Esophagus muscularis mucosa (tissue), 4 donors: ENCODE results near the gene GDPGP1. TPM values are rescaled to one million over a fixed set of nuclear protein-coding genes. Genes with fewer than 3 reads are reported as not detected.
"Not testable (repeated sequence)": the region's sequence is repeated elsewhere in the genome, so short reads cannot be mapped to it uniquely, and the experiment has no call there.

Source experiments
- DNase-seq: peaks from one replicate; pipeline ENCODE4 v3.0.0-alpha.2; 2017; ENCODE audit errors: extremely low spot score
- H3K27ac ChIP-seq, 4 donors: fragments of 200-600 bp; sonication (generic); replicated peaks in 1 of 4; 1 replicate in 3 of 4; 2 replicates in 1 of 4; pipeline ENCODE4 v1.5.1; 2016 to 2019; ENCODE audit warnings: mild to moderate bottlenecking in 1 of 4
- H3K27me3 ChIP-seq, 4 donors: fragments of 200-600 bp; sonication (generic); one replicate each; pipeline versions ENCODE4 v1.5.1 to v1.6.0; 2016 to 2019
- H3K36me3 ChIP-seq, 4 donors: fragments of 200-600 bp; sonication (generic); one replicate each; pipeline ENCODE4 v1.5.1; 2016 to 2019
- H3K4me1 ChIP-seq, 4 donors: fragments of 200-600 bp; sonication (generic); one replicate each; pipeline ENCODE4 v1.5.1; 2016 to 2019
- H3K4me3 ChIP-seq, 4 donors: fragments of 200-600 bp; sonication (generic); 1 replicate in 2 of 4; 2 replicates in 2 of 4; pipeline ENCODE4 v1.5.1; 2016 to 2019; ENCODE audit warnings: mild to moderate bottlenecking in 4 of 4, moderate library complexity in 1 of 4
- H3K9me3 ChIP-seq, 4 donors: fragments of 200-600 bp; sonication (generic); 1 replicate in 3 of 4; 2 replicates in 1 of 4; pipeline ENCODE4 v1.5.1; 2016 to 2019
- CTCF ChIP-seq, 3 experiments: fragments of 200-600 bp in 2 of 3; fragments of 450-650 bp in 1 of 3; sonication (generic) in 2 of 3; IDR thresholded peaks; one replicate each; pipeline ENCODE4 v1.5.1; 2017 to 2019; ENCODE audit warnings: antibody characterized with exemption in 3 of 3, mild to moderate bottlenecking in 2 of 3, moderate library complexity in 1 of 3
- EP300 ChIP-seq: sonication (generic); formaldehyde crosslinking; IDR thresholded peaks from one replicate; pipeline ENCODE4 v1.6.1; 2017; ENCODE audit warnings: antibody characterized with exemption
- POLR2A ChIP-seq: fragments of 450-650 bp; IDR thresholded peaks from one replicate; pipeline ENCODE4 v1.6.1; 2017; ENCODE audit warnings: antibody characterized with exemption, moderate library complexity, mild to moderate bottlenecking, low read depth
- POLR2AphosphoS5 ChIP-seq, 2 donors: sonication (generic); formaldehyde crosslinking; IDR thresholded peaks; one replicate each; pipeline ENCODE4 v1.6.1; 2017; ENCODE audit warnings: antibody characterized with exemption in 2 of 2
- WGBS: methylation state at CpG from one replicate; pipeline ENCODE4 v1.1.5; 2018; 5-methylcytosine and 5-hydroxymethylcytosine counted together
- intact Hi-C: fragments of 100-400 bp; cut with DNase I; formaldehyde crosslinking; loops from one replicate; pipeline ENCODE4 v1.15.1; 2023
- total RNA-seq, 4 donors: library from RNA; depleted of rRNA; stranded (reverse); fragments of >200 nt; gene quantifications; one replicate each; pipeline versions ENCODE4 v1.1.0 to v1.2.1, GENCODE V29; 2016

The GDPGP1 gene
- total RNA-seq, 4 donors from 2014 or later = 3.8 to 7.4 (median 5.3) TPM

DNA sequence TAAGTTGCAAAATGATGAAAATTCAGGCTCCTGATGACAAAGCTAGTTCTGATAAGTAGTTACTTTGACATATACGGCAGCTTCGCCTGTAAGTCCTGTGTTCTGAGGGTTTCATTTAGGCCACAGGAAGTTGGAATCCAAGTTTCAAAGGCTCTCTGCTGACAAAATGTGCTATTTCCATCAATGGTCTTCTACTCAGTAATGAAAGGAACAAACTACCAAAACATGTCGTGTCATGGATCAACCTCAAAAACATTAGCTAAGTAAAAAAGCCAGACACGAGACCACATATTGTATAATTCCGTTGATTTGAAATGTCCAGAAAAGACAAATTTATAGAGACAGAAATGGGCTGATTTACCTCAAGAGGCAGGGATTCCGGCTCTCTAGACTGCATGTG, 53.9 kb downstream of the GDPGP1 start:
- Histone ChIP-seq H3K27ac (no peak overlapping the region), H3K36me3 (no peaks in the 10 kb centered on the region), H3K4me3 (no peak overlapping the region), H3K27me3 (no peaks in the 10 kb centered on the region), H3K4me1 (peaks cover 0 to 7% (median 0%) of the 10 kb centered on the region in 4 donors), H3K9me3 (no peaks in the 10 kb centered on the region)
- 82% methylated on average over 6 of the region's 6 CpGs for WGBS
- no peak for TF ChIP-seq EP300
- no peak for TF ChIP-seq POLR2AphosphoS5 (IDR thresholded peaks at IDR 0.05)
- no peak for TF ChIP-seq CTCF (IDR thresholded peaks at IDR 0.05)
- TF ChIP-seq POLR2A = no peak
- intact Hi-C loops = no loop called here
- peak; percentile 24 for DNase-seq

- no peak for TF ChIP-seq EP300
- TF ChIP-seq CTCF (IDR thresholded peaks at IDR 0.05) = no peak
- WGBS = 78% methylated on average over 16 of the region's 16 CpGs
Observed at GRCh38 chr15:90291679-90292356, 57.8 kb downstream of the GDPGP1 start.

DNA sequence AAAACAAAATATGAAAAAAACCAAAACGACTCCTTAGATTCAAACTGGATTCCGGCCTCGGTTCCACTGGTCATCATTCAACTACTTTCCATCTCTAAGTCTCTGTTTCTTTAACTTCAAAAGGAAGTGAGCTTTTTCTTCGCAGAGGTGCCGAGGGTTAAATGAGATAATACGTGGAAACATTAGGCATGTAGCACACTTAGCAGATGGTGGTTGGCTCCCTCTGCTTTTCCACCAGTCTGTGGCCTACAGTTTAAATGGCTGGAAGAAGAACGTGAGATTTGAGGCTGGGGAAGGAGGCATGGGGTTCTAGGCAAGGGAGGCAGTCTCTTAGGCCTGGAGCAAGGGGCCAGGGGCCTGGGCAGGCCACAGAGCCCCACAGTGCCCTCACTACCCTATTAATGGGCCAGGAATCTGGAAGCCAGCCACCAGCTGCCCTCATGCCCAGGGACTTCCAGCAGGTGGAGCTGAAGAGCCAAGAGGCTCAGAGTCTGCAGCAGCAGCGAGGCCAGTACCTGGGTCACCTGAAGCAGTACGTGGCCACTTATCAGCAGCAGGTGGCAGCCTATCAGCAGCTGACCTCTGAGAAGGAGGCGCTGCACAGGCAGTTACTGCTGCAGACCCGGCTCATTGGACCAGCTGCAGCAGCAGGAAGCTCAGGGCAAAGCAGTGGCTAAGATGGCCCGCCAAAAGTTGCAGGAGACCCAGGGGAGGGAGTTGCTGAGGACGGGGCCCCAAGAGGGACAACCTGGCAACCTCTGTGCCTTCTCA, 59.2 kb downstream of the GDPGP1 start:
- 56% methylated on average over 12 of the region's 13 CpGs for WGBS
- H3K36me3 ChIP-seq, H3K9me3 ChIP-seq, H3K27me3 ChIP-seq, H3K27ac ChIP-seq, intact Hi-C loops, H3K4me3 ChIP-seq, DNase-seq: not testable (repeated sequence)
- peaks cover 0 to 14% (median 9%) of the 10 kb centered on the region in 4 donors for H3K4me1 ChIP-seq
- TF ChIP-seq CTCF (IDR thresholded peaks at IDR 0.05) = peak; percentile 64 to 93 (median 67)
- peak in 1 of 2 donors; percentile 23 for TF ChIP-seq POLR2AphosphoS5 (IDR thresholded peaks at IDR 0.05)

More at GRCh38 chr15:90291679-90292356, 57.8 kb downstream of the GDPGP1 start:
- Histone ChIP-seq H3K36me3 (no peaks in the 10 kb centered on the region), H3K27ac (no peak overlapping the region), H3K4me1 (peaks cover 0 to 16% (median 11%) of the 10 kb centered on the region in 4 donors), H3K27me3 (peaks cover 0 to 5% (median 0%) of the 10 kb centered on the region in 4 donors), H3K4me3 (no peak overlapping the region), H3K9me3 (no peaks in the 10 kb centered on the region)
- intact Hi-C loops = no loop called here
- no peak for DNase-seq

DNA sequence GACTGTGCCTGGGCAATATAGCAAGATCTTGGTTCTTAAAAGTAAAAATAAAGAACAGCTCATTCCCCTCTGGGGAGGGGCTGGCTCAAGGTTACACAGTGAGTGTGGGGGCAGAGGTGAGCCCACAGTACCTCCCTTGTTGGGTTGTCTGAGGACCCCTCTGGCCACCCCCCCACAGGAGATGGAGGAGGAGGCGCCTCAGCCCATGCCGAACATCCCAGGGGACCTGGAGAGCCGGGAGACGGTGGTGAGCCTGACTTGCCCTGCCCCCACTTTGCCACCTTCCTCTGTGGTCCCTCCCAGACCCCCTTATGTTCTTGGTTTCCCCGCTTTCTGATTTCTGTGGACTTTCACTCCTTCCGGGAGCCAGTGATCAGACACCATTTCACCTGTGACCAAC, 60.1 kb downstream of the GDPGP1 start:
- no peak for TF ChIP-seq POLR2A
- Histone ChIP-seq H3K36me3 (no peaks in the 10 kb centered on the region), H3K4me3 (no peak overlapping the region), H3K27me3 (peaks cover 0 to 5% (median 0%) of the 10 kb centered on the region in 4 donors), H3K4me1 (peaks cover 0 to 14% (median 9%) of the 10 kb centered on the region in 4 donors), H3K9me3 (no peaks in the 10 kb centered on the region), H3K27ac (no peak overlapping the region)
- WGBS = 83% methylated on average over 5 of the region's 6 CpGs
- DNase-seq = no peak
- intact Hi-C loops = no loop called here

DNA sequence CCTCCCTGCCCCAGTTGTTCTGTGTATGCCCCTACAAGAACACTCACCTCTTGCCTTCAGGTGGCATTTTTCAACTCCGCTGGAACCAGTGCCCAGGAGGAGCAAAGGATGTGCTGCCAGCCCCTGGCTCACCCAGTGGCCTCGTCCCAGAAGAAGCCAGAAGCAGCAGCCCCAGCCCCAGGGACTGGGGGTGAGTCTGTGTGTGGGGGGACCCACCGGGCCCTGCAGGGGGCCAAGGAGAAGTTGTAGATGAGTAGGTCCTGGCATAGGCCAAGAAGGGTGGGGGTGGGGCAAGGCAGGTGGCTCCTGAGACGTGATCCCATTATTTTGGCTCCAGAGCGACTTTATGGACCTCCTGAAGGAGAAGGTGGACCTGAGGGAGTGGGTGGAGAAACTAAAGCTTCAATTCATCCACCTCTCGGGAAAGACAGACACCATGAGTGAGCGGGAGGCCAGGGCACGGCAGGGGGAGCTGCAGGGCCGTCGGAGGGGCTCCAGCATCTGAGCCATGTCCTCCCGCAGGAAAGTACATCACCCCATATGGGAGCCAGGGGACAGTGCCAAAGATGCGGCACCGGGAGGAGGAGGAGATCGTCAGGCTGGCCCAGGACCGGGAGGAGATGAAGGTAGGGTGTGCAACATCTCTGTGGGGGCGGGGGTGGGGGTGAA, 60.7 kb downstream of the GDPGP1 start:
- intact Hi-C loops = no loop called here
- no peak for DNase-seq
- H3K27me3 ChIP-seq = peaks cover 0 to 5% (median 0%) of the 10 kb centered on the region in 4 donors
- whole genome bisulfite sequencing = 57% methylated on average over 15 of the region's 16 CpGs
- no peaks in the 10 kb centered on the region for H3K9me3 ChIP-seq
- TF ChIP-seq CTCF (IDR thresholded peaks at IDR 0.05) (no peak), POLR2A (no peak), EP300 (no peak), POLR2AphosphoS5 (IDR thresholded peaks at IDR 0.05) (no peak)
- H3K36me3 ChIP-seq = no peaks in the 10 kb centered on the region
- H3K27ac ChIP-seq = no peak overlapping the region
- H3K4me3 ChIP-seq = no peak overlapping the region
- peaks cover 0 to 14% (median 9%) of the 10 kb centered on the region in 4 donors for H3K4me1 ChIP-seq
